GM21529 (cell line): ENCODE data around the gene AP3D1.
A peak's percentile ranks its signal among the peaks of the same experiment; 100 is the strongest.

Experiments
- ATAC-seq: cut with Tn5 transposase; IDR thresholded peaks from one replicate; pipeline ENCODE4 v1.9.1; 2021; ENCODE audit not compliant: unreplicated experiment

Gene AP3D1

DNA sequence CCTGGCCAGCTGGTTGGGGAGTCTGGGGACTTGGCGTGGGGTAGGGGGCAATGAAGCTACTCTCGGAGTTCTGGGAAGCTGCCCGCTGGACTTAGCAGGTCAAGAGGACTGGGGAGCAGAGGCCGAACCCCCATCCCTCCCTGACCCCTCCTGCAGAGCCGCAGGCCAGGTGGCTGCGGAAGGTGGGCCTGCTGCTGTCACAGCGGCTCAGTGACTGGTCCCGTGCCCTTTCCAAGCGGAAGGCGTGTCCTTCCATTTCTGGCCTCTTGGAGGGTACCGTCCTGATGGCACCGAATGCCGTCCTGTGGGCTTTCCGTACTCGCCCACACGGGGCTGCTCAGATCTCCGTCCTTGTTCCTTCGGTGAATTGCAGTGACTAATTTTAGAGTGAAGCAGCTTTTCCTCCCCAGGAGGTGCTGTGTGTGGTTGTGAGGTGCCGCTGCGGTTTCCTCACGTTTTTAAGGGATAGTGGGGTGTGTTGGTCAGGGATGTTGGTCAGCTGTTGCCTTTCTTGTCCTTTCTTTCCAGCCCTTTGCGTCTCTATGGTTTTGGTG is 33.1 kb upstream of the AP3D1 start:
- no peak for ATAC-seq

DNA sequence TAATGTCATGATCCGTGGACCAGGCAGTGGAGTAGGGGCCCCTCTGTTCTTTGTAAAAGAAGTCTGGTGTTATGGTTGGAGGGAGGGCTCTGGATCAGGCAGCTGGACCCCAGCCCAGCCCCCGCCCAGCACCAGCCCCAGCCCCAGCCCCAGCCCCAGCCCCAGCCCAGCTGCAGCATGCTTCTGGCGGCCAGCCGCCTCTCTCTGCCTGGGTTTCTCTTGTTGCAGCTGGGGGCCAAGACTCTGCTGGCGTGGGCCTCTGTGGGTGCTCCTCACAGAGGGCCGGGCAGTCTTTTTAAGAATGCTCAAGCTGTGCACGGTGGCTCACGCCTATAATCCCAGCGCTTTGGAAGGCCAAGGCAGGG is 30.2 kb upstream of the AP3D1 start:
- no peak for ATAC-seq

DNA sequence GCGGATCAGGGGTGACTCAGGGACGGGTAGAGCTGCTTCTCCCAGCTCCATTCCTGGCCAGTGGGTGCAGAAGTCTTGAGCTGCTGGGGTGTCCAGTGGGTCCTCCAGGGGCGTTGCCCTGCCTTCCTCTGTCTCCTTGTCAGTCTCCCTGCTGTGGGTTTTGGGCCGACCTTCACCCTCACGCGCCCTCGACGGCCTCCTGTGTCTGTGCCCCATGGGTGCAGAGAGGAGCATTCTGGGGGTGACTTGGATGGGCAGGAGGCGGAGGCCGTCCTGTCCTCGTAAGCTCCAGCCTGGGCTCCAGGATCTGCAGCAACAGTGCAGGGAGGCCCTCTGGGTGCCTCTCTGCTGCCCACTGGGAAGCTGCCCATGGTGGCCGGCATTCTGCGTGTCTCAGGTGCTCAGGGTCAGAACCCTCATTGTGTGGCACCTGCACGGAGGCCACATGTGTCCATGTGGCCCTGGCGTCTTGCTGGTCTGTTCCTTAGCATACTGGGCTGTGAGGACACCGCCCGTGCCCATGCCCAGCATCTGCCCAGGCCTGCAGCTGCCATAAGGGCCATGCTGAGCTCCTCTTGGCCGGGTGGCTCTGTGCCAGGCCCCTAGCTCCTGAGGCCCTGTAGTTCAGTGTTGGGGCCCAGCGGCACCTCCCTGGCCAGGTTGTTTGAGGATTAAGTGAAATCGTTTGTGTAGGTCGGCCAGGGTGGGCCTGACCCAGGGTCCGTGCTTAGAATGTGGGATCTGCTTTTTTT is 29.7 kb upstream of the AP3D1 start:
- no peak for ATAC-seq

- no peak for ATAC-seq
Measured at GRCh38 chr19:2180114-2180513, 28.7 kb upstream of the AP3D1 start.

DNA sequence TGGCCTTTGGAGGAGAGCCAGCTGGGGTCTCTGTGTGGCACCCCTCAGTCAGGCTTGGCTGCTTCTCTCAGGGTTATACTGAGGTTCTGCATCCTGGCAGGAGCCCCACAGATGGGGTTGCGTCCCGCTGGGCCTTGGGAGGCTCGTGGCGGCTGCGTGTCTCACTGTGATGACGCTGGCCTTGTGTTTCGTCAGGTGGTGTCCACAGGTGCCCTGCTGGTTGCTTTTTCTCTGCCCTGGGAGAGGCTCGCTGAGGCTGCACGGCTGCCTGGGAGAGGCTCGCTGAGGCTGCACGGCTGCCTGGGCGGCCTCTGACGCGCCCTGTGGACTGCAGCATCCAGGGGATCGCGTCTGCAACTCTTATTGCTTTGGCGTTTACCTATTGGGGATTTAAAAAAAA is 27.7 kb upstream of the AP3D1 start:
- ATAC-seq: no peak

GRCh38 chr19:2176337-2176994 is 25.1 kb upstream of the AP3D1 start:
- ATAC-seq: no peak

- no peak for ATAC-seq
Measured at GRCh38 chr19:2175742-2176141, 24.4 kb upstream of the AP3D1 start.

GRCh38 chr19:2173767-2174577 is 22.6 kb upstream of the AP3D1 start:
- no peak for ATAC-seq

DNA sequence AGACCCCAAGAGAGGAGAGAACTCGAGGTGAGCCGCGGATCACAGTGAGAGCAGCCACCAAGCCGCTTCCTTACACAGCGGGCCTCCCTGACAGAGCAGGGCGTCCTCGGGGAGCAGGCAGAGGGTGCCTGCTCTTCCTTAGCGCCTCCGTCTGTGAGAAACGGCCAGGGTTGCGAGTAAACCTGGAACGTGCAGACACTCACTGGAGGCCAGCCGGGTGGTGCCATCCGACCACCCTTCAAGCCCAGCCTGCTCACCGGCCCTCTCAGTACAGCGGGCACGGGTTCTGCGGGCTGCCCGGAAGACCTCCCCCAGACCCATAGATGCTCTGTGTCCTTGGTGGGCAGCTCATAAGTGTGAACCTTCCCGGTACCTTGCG is 22.0 kb upstream of the AP3D1 start:
- no peak for ATAC-seq

GRCh38 chr19:2171349-2172145 is 20.2 kb upstream of the AP3D1 start:
- peak; percentile 48 for ATAC-seq

DNA sequence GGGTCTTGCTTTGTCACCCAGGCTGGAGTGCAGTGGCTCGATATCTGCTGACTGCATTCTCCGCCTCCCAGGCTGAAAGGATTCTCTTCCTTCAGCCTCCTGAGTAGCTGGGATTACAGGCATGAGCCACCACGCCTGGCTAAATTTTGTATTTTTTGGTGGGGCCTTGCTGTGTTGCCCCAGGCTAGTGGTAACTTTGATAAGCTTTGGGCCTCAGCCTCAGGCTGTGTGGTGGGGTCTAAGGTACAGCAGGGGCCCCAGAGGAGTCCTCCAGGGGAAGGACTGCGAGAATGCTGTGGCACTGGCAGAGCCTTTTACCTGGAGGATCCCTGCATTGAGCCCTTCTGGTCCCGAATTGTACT is 19.6 kb upstream of the AP3D1 start:
- peak; percentile 3 for ATAC-seq

DNA sequence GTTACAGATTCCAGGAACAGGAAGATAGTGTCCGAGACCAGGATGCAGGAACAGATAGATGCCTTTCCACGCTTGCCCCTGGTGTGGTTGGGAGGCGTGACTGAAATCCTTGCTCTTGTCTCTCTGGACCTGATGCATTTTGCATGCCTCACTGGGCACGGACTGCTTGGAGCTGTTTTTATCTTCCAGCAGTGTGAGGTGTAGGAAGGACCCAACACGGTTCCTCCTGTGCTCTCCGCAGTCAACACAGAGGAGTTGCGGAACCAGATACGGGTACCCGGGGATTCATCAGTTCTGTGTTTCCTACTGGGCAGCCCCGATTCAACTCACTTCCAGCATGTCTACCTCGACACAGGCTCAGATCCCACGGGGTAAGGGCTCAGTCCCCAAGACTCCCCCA is 18.9 kb upstream of the AP3D1 start:
- ATAC-seq: no peak

DNA sequence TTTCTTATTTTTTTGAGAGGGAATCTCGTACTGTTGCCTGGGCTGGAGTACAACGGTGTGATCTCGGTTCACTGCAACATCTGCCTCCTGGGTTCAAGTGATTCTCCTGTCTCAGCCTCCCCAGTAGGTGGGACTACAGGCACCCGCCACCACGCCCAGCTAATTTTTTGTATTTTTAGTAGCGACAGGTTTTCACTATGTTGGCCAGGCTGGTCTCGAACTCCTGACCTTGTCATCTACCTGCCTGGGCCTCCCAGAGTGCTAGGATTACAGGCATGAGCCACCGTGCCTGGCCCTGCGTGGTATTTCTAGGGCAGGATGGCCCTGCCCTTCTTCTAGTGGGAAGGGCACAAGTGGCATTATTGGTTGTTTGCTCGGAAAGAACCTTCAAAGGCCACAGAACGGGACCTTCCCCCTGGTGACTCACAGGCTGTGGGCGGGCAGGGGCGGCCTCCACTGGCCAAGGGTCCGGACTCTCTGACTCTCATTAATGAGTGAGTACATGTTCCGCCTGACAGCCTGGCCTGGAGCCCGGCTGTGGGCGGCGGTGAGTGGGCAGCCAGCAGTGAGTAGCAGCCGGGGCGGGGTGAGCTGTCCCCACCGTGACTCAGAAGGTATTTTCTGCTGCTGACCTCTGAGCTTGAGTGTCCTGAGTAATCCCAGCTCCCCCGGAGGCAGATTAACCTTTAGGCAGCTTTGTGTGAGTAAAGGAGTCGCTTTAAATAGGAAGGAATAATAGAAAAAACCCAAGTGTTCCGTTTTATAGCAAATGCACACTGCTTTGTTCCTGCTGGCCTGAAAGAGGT is 17.5 kb upstream of the AP3D1 start:
- peak; percentile 34 for ATAC-seq

GRCh38 chr19:2167896-2168618 is 16.7 kb upstream of the AP3D1 start:
- no peak for ATAC-seq

DNA sequence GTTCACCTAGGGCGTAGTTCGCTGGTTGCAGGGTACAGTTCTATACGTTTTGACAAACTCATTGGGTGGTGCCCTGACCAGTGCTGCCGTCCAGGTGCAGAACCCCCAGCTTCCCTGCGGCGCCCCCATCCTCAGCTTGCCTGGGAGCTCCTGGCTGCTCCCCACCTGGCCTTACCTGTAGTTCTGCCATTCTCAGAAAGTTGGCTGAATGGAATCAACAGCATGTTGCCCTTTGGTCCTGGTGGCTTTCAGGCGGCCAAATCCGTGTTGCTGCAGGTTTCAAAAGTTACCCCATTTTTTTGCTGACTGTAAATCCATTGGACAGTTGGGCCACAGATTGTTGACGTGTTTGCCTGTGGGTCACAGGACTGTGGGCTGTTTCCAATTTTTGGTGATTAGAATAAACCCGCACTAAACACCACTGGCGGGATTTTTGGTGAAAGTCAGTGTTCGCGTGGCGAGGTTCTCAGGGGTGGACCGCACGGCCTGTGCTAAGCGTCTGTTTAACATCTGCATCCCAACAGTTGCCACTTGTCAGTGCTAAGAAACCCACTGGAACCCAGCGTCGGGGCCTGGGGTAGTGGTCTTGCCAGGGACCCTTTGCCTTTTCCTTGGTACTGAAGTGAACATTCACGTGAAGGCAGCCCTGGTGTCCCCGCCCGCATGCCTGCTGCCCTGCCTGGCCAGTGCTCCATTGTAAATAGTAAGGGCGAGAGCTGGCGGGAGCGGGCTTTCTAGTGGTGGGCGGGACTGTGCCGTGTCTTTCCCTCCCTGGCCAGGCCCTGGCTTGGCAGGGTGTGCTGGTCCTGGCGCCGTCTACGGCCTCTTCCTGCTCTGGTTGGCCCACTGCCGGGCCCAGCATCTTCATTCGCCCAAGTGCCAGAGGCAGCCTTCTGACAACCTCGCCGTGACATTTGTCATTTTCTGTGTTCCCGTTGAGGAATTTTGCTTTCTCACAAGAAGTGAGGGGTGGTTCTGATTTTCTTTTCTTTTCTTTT is 15.7 kb upstream of the AP3D1 start:
- no peak for ATAC-seq

DNA sequence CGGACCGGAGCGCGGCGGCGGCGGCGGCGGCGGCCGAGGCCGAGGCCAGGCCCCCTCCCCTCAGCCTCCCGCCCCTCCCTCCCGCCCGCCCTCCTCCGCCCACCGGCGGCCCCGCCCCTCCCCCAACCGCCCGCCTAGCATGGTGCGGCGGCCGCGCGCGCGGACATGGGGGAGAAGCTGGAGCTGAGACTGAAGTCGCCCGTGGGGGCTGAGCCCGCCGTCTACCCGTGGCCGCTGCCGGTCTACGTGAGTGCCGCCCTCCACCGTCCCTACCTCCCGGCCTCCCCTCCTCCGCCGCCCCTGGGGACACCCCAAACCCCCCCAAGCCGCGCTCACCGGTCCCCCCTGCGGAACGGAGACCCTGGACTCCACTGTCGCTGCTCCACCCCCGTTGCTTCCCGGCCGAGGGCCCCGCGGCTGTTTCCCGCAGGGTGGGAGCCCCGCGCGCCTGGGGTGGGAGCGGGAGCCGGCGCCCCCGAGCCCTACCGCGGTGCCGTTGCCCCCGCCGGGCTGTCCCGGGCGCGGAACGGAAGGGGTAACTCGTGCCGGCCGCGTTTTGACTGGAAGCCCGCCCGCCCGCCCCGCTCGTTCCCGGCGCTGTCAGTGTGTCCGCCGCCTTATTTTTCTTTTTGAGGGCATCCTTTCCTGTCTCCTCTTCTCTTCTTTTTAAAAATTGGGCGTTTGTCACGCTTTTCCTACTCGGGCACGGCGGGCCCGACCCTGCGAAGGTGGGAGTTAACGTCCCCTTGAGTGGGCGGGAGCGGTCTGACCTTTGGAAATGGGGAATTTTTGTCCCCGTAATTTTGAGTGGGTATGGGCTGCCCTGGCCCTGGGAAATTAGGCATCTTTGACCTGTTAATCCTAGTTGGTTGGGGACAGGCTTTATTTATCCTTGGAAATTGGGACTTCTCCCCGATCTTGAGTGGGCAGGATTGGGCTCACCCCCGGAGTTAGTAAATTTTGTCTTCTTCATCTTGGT is 12.9 kb upstream of the AP3D1 start:
- peak; percentile 18 for ATAC-seq

GRCh38 chr19:2160379-2160778 is 9.0 kb upstream of the AP3D1 start:
- ATAC-seq: no peak
